HG03457 (cell line): ENCODE data around the gene IZUMO2.
"Not testable (repeated sequence)": the region's sequence is repeated elsewhere in the genome, so short reads cannot be mapped to it uniquely, and the experiment has no call there.

Source experiments
- ATAC-seq: cut with Tn5 transposase; IDR thresholded peaks from one replicate; pipeline ENCODE4 v1.9.1; 2021; ENCODE audit warnings: moderate number of reproducible peaks; ENCODE audit not compliant: unreplicated experiment

IZUMO2 gene

DNA sequence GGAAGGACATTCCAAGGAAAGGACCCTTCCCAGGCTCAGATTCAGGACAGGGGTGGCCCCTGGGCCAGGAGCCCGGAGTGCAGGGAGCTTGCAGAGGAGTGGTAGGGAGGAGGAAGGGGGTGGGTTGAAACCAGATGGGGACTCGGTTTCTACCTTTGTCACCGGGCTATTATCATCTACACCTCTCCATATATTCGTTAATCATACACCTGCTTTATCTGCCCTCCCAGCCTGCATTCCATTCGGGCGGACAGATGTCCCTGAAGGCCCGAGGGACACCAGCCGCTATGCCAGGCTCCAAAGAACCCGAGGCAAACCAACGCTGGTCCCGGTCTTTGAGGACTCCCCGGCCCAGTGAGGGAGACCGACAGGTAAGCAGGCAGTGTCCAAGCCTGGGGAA is 24.9 kb upstream of the IZUMO2 start:
- ATAC-seq: no peak

DNA sequence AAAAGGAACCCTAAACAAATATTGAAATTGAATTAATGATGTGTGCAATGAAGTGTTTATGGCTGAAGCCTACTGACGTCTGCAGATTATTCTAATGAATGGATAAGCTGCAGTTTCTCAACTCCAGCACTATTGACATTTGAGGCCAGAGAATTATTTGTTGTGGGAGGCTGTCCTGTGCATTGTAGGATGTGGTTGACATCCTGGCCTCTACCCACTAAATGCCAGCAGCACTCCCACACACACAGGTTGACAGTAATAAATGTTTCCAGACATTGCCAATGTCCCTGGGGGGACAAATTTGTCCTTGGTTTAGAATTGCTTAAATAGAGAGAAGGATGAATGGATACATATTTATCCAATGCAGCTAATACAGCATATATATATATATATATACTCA is 21.1 kb upstream of the IZUMO2 start:
- no peak for ATAC-seq

GRCh38 chr19:50181121-50181520 is 18.0 kb upstream of the IZUMO2 start:
- ATAC-seq: no peak

- ATAC-seq: no peak
Measured at GRCh38 chr19:50178859-50179537, 15.9 kb upstream of the IZUMO2 start.

- no peak for ATAC-seq
Measured at GRCh38 chr19:50178320-50178719, 15.2 kb upstream of the IZUMO2 start.

GRCh38 chr19:50176775-50177174 is 13.7 kb upstream of the IZUMO2 start:
- ATAC-seq: no peak

DNA sequence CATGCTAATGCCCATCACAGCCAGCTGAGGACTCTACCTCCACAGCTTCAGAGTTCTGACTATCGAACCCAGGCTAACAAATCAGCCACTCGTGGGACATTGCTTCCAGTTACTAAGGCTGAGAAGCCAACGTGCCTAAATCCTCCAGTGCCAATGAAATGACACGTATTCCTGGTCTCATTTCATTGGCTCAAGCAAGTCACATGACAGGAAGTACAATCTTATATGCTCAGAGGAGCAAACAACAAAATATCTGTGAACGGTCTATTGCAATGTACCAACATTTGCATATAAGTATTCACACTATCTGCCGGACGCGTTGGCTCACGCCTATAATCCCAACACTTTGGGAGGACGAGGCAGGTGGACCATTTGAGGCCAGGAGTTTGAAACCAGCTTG is 12.8 kb upstream of the IZUMO2 start:
- no peak for ATAC-seq

GRCh38 chr19:50174100-50174793 is 11.2 kb upstream of the IZUMO2 start:
- no peak for ATAC-seq

GRCh38 chr19:50173127-50173526 is 10.0 kb upstream of the IZUMO2 start:
- no peak for ATAC-seq

- ATAC-seq: no peak
Measured at GRCh38 chr19:50172726-50173125, 9.6 kb upstream of the IZUMO2 start.

- ATAC-seq: no peak
Measured at GRCh38 chr19:50171752-50172151, 8.7 kb upstream of the IZUMO2 start.

DNA sequence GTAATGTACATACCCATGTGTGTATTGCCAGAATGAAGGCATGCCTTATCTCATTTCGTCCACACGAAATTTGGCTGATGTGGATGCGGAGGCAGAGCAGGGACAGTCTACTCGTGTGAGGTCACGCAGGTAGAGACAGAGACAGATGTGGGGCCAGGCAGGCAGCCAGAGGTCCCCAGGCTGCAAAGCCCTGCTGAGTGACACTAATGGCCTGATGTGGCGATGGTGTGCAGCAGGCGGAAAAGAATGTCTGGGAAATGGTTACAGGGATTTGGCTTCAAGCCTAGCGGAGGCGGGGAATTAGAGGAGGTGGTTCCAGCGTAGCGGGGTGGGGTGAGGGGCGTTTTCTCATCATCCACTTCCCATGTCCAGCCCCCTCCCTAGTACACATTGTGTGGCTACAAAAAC is 4.2 kb upstream of the IZUMO2 start:
- ATAC-seq: no peak

DNA sequence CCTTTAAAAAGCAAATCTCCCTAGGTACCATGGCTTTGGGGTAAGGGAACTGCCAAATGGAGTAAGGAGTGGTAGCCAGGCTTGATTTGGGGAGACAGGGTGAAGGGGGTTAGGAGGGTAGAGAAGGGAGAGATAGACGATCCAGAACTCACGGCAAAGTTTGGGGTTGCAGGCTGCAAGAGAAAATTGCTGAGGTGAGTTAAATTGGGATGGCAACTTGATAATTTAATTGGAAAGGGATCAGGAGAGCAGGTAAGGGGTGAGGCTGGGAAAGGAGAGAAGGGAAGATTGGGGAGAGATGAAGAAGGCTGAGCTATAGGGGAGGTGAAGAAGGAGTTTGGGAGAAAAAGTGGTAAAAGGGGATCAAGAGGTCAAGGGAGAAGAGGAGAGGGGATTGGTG is 4.0 kb downstream of the IZUMO2 start:
- ATAC-seq: no peak

- no peak for ATAC-seq
Measured at GRCh38 chr19:50158577-50158976, 4.5 kb downstream of the IZUMO2 start.

DNA sequence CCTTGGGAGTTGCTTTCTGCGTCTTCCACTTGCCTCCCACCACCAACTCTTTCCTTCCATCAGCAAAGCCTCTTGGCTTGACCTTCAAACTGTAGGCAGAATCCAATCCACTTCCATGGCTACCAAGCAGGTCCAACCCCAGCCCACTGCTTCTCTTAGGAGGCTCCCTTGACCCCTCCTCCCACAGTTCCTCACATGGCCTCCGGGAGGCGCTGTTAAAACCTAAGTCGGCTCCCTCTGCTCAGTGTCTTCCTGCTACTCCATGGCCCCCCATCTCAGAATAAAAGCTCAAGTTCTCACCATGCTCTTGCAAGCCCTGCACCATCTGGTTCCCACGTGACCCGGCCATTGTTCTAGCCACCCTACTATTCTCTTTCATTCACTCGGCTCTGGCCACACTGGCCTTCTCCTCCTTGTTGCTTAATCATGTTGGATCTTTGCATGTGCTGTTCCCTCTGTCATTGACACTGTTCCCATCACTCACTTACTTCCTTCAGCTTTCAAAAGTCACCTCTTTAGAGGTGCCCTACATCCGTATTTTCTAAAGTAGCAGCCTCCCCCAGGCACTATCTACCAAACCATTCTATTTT is 7.5 kb downstream of the IZUMO2 start:
- no peak for ATAC-seq

DNA sequence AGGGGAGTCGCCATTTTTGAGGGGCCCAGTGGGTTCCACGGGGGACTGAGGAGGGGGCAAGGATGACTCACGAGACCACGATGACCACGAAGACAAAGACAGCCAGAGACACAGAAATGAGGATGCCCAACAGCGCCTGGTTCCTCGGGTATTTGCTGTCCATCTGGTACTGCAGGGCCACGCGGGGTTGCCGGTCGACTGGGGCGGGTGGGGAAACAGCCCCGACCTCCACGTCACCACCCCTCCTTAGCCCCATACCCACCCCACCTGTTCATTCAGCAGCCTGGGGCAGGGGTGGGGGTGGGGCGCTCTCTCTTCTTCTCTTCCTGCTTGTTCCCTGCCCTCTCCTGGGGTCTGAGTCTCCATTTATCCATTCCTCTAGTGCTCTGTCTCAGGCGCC is 8.6 kb downstream of the IZUMO2 start:
- no peak for ATAC-seq

DNA sequence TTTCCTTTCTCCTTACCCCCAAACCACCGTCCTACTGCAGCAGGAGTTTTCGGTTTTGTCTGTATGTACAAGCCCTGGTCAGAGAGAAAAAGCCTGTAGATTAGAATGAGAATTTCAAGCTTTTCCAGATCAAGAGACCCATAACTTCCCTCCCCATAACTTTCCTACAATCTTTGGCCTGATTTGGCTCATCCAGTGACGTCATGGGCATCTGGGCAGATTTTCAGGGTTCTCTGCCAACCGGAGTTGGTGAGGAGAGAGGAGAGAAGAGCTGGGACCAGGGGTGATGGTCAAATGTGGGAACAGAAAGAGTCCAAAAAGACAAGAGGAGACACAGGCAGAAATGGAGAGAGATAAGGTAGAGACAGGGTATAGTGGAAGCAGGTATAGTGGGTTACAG is 10.5 kb downstream of the IZUMO2 start:
- no peak for ATAC-seq

DNA sequence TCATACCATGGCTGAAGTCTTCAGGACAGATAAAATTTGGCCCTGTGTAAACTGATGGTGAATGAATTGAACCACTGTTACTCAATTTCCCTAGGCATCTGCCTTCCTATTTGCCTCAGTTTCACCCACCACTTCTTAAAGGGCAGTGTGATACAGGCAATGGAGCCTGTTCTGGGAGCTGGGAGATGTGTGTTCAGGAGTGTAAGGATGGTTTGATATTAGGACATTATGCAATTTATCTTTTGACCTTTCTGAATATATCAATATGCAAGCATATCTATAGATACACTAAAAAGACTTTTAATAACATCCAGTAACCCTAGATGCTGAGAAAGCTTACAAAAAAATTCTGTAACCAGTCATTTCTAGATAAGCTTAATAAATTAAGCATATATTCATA is 14.6 kb downstream of the IZUMO2 start:
- ATAC-seq: no peak

DNA sequence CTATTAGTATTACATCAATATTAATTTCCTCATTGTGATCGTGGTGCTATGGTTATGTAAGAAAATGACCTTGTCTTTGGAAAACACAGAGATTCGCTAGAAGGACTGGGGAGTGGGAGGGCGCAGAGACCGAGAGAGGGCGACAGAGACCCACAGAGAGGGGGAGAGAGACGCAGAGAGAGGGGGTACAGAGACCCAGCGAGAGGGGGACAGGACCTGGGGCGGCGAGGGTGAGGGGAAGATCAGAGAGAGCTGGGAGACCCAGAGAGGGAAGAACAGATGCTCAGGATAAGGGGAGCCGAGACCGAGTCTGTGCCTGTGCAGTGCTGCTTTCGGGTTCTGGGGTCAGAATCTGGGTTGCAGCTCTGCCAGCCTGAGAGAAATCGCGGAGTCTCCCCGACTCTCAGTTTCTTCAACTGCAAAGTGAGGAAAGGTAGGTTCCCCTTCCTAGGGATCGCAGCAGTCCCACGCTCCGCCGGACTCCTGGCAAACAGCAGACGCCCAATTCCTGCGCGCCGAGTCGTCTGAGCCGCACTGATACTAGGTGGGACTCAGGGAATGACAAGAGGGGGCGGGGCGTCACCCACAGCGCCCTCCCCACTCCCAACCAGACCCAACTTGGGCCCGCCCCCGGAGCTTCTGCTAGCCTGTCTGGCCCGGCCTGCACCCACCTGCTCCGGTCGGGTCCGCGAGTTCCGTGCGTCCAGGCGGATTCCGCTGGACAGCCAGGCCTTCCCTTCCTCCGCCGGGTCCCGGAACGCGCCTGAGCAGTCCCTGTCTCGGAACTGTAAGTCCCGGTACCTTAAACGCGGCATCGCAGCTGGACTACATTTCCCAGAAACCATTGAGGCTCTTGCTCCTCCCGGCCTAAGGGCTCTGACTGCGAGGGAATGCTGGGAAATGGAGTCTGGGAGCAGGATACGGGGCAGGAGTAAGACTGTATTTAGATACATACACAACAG is 15.3 kb downstream of the IZUMO2 start:
- no peak for ATAC-seq

DNA sequence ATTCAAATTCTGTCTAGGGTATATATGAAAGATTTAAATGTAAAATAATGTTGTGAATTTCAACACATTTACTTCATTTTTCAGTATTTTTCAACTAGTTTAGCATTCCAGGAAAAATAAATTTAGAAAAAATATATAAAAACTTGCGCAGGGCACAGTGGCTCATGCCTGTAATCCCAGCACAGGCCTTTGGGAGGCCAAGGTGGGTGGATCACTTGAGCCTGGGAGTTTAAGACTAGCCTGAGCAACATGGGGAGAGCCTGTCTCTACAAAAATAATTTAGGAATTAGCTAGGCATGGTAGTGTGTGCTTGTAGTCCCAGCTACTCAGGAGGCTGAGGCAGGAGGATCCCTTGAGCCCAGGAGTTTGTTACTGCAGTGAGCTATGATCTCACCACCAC is 21.2 kb downstream of the IZUMO2 start:
- ATAC-seq: not testable (repeated sequence)

- not testable (repeated sequence) for ATAC-seq
Measured at GRCh38 chr19:50140118-50140845, 22.8 kb downstream of the IZUMO2 start.
